GM12874 (cell line): ENCODE data around the gene SPINK5.

Experiments
- TF ChIP-seq, protein P1 (sequence below): IDR thresholded peaks from 2 replicates; pipeline ENCODE4 v1.5.1; 2011; ENCODE audit warnings: low read depth, mild to moderate bottlenecking, control low read depth, low read length, moderate library complexity; ENCODE audit not compliant: insufficient read depth

SPINK5 gene

DNA sequence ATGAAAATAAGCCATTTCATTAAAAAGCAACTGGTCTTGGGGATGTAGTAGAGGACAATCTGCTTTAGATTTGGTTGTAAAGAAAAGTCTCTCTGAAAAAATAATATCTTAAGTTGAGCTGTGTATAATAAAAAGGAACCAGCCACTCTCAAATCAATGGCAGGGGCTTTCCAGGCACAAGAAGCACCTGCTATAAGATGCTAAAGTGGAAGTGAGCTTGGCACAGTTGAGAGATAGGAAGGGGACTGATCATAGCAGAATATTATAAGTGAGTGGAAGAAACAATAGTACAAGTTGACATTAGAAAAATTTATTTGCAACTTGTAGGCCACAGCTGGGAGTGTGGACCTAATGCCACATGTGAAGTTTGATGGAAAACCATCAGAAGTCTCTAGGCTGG, 28.1 kb upstream of the SPINK5 start:
- TF ChIP-seq, protein P1, sequence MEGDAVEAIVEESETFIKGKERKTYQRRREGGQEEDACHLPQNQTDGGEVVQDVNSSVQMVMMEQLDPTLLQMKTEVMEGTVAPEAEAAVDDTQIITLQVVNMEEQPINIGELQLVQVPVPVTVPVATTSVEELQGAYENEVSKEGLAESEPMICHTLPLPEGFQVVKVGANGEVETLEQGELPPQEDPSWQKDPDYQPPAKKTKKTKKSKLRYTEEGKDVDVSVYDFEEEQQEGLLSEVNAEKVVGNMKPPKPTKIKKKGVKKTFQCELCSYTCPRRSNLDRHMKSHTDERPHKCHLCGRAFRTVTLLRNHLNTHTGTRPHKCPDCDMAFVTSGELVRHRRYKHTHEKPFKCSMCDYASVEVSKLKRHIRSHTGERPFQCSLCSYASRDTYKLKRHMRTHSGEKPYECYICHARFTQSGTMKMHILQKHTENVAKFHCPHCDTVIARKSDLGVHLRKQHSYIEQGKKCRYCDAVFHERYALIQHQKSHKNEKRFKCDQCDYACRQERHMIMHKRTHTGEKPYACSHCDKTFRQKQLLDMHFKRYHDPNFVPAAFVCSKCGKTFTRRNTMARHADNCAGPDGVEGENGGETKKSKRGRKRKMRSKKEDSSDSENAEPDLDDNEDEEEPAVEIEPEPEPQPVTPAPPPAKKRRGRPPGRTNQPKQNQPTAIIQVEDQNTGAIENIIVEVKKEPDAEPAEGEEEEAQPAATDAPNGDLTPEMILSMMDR = no peak

DNA sequence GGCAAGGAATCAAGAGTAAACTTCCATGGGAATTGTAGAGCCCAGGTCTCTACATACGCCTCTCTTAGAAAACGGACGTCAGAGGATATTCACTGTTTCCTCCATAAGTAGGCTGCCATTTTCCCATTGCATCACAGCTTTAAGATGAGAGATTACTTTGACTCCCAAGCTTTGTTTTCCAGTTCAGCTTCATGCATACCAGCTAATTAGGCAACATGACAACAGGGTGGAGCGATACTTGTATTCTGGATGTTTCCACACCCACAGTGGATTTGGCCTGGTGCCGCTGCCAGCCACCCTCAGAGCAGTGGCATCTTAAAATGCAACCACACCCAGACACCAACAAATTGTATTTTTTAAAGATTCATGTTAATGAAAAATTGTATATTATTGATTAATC, 20.9 kb upstream of the SPINK5 start:
- TF ChIP-seq, protein P1 = no peak

DNA sequence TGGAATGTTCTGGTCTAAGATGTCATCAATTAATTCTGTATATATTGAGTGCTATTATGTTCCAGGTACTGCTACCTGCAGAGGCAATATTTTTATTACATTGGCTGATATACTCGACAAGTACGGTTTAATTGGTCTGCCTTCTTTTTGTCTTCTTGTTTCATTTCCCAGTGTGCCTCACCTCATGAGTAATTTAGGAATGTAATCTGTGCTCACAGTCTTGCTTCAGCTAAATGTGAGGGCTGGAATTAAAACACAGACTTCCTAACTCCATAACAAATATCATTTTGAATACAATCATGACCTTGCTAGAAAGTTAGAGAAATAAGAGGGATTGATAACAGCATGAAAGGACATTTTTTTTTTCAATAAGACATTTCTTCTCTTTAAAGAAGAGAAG, 20.1 kb upstream of the SPINK5 start:
- TF ChIP-seq, protein P1 = no peak

DNA sequence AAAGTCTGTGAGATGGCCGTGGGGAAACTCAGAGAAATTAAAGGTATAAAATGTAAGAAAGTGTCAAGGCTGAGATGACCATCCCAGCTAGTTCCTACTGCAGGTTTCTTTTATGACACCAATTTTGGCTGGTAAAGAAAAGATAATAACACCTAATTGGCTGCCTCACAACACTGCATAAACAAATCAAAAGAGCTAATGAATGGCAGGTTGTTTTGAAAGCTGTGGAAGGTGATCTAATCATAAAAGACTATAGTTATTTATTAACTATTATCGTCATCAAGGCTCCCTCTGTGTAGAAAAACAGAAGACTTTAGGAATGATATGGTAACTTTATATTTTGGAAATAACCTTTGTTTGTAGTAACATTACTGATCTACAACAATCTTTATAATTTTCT, 3.5 kb upstream of the SPINK5 start:
- TF ChIP-seq, protein P1 = no peak

DNA sequence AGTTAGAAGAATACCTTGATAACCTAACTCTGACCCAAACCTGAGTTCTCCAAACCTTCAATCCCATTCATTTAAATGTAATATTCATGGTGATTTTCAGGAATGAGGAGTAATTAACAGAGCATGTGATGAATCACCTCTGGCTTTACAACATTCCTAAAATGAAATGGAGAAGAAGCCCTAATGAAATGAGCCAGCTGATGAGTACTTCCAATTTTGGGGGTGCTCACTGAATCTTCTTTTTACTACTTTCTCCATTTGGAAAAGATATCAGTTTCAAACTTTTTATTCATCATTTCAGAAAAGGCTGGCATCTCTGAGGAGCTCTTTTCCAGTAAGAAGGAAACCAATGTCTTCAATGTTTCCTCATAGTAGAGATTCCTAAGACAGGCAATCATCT, 2.9 kb upstream of the SPINK5 start:
- TF ChIP-seq, protein P1 = no peak

DNA sequence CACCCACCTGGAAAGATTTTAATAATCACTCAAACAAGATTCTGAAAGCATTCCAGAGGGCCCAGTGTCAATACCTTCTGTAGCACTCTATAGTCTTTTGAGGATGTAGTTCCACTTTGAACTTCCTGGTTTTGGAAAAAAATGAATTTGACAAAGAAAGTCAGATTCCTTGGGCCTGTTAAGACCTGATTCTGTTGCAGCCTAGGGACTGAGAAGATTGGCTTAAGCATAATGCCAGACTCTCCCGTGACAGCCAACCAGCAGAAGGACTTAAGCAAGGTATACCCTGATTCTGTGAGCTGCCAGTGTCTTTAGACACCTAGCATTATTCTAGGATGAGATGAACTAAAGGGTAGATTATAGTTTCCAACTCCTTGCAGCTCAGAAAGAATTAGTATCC, 6.8 kb downstream of the SPINK5 start:
- TF ChIP-seq, protein P1 = no peak

DNA sequence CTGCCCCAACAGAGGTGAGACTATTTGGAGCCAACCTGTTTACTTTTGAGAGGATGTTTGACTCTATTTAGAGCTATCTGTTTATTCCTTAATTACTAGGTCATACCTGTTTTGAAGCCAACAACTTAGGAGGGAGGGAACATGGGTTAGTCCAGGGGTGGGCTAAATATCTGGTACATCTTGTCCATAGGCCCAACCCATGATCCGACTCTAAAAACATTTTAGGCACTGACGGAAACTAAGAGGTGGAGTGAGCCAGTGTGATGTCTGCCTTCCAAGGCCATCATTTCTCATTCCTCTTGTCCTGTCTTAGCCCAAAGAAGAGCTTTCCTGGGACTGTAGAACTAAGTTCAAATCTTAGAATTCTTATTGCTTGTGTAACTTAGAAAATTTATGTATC, 8.4 kb downstream of the SPINK5 start:
- TF ChIP-seq, protein P1 = no peak

DNA sequence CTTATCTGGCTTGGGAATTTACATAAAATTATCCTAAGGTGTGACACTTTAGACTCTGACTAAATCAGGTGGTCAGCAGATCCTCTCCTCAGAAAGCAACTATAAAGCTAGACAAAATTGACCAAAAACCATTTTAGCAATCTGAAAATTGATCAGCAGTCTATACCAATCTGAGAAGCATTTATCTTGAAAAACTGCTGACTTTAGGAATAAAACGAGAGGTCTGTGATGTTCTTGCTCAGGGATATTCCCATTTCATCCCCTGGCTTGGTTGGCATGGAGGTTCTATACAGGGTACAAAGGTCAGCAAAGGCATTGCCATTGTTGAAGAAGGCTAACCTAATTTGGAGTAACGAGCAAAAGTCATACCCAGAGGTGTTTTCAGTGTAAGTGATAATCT, 11.7 kb downstream of the SPINK5 start:
- TF ChIP-seq, protein P1 = no peak
